Suprapubic skin (tissue), 3 donors: ENCODE data around the gene MAPK14.
"Not testable (repeated sequence)": the region's sequence is repeated elsewhere in the genome, so short reads cannot be mapped to it uniquely, and the experiment has no call there.

ENCODE experiments used
- CTCF ChIP-seq, 2 donors: fragments of 200-600 bp in 1 of 2; fragments of 450-650 bp in 1 of 2; sonication (generic) in 1 of 2; IDR thresholded peaks; one replicate each; pipeline ENCODE4 v1.5.1; 2016 to 2019; ENCODE audit warnings: antibody characterized with exemption in 2 of 2, mild to moderate bottlenecking in 1 of 2, moderate library complexity in 1 of 2
- POLR2AphosphoS5 ChIP-seq, 3 donors: sonication (generic); formaldehyde crosslinking; IDR thresholded peaks; one replicate each; pipeline ENCODE4 v1.6.1; 2017; ENCODE audit warnings: antibody characterized with exemption in 3 of 3

- TF ChIP-seq CTCF, POLR2AphosphoS5 (IDR thresholded peaks at IDR 0.05): not testable (repeated sequence)
Observed at GRCh38 chr6:36033144-36033543, 5.5 kb downstream of the MAPK14 start.
